K562 (cell line): ENCODE measurements around the gene PPP3CA. TPM values are rescaled to one million over a fixed set of nuclear protein-coding genes. Genes with fewer than 3 reads are reported as not detected.

Source experiments
- ATAC-seq: fragments of 200-7000 bp; cut with Tn5 transposase; 3 replicates; pipeline ENCODE4 v1.9.1; 2020; ENCODE audit warnings: moderate library complexity
- BruUV-seq: library from RNA; stranded (reverse); fragments of 400-500 nt; replicated peaks from 2 replicates; lab custom pipeline; 2021; lab: Mats Ljungman, UMichigan
- CTCF ChIA-PET: fragments of 300-600 bp; formaldehyde crosslinking; extraction: SDS; loops from one replicate; lab custom pipeline; 2021; ENCODE audit warnings: low intra/inter-chr PET ratio; lab: Yijun Ruan, JAX
- POLR2A ChIA-PET: fragments of 300-600, 350-650 bp; sonication (Branson Sonifier 250); formaldehyde crosslinking; extraction: SDS; loops from one replicate; lab custom pipeline; 2021; ENCODE audit warnings: antibody characterized with exemption, inconsistent platforms; lab: Yijun Ruan, JAX
- DNase-seq, 4 experiments: peaks; one replicate each; pipeline versions ENCODE4 v3.0.0 to v3.0.0-alpha.2; 2011 to 2018; ENCODE audit warnings: low spot score in 3 of 4, mixed read lengths in 3 of 4; ENCODE audit errors: extremely low read depth in 1 of 4
- FAIRE-seq: peaks from 2 replicates; lab custom pipeline; 2011; peaks lifted over from hg19 to GRCh38; lab: Jason Lieb, UNC
- H2AFZ ChIP-seq: 2 replicates; pipeline ENCODE4 v1.6.0; 2011; ENCODE audit warnings: low read depth, low read length, control low read depth, inconsistent platforms
- H3K27ac ChIP-seq: fragments of 200-600 bp; 3 replicates; pipeline ENCODE4 v1.8.0; 2011; ENCODE audit warnings: low read depth, mild to moderate bottlenecking, control low read depth, inconsistent platforms, low read length, moderate library complexity, mixed read lengths; ENCODE audit errors: extremely low read depth
- H3K27me3 ChIP-seq, 2 experiments: fragments of 300-600 bp in 1 of 2; 2 replicates in 1 of 2; 3 replicates in 1 of 2; pipeline versions ENCODE4 v1.6.0 to v1.8.0; 2011; ENCODE audit warnings: inconsistent platforms in 2 of 2, low read length in 2 of 2, mild to moderate bottlenecking in 1 of 2, mixed read lengths in 1 of 2, moderate library complexity in 1 of 2; ENCODE audit not compliant: control insufficient read depth in 2 of 2, insufficient read depth in 2 of 2
- H3K36me3 ChIP-seq: fragments of 300-600 bp; 3 replicates; pipeline ENCODE4 v1.8.0; 2011; ENCODE audit warnings: mild to moderate bottlenecking, low read length, inconsistent platforms; ENCODE audit not compliant: control insufficient read depth, insufficient read depth
- H3K4me1 ChIP-seq, 2 experiments: fragments of 200-600 bp in 1 of 2; replicated peaks in 1 of 2; 2 replicates in 1 of 2; 3 replicates in 1 of 2; pipeline versions ENCODE4 v1.5.1 to v1.8.0; 2011; ENCODE audit warnings: inconsistent platforms in 2 of 2, low read length in 2 of 2, mild to moderate bottlenecking in 1 of 2, mixed read lengths in 1 of 2, moderate library complexity in 1 of 2; ENCODE audit not compliant: control insufficient read depth in 2 of 2, insufficient read depth in 2 of 2
- H3K4me2 ChIP-seq: 2 replicates; pipeline ENCODE4 v1.6.1; 2011; ENCODE audit warnings: low read length, control low read depth, inconsistent platforms, mixed read lengths; ENCODE audit not compliant: insufficient read depth
- H3K4me3 ChIP-seq: fragments of 200-600 bp; sonication (generic), shearing (Covaris generic); 2 replicates; pipeline ENCODE4 v1.5.1; 2016; ENCODE audit warnings: control low read depth, inconsistent platforms
- H3K79me2 ChIP-seq: fragments of 200-600 bp; 3 replicates; pipeline ENCODE4 v1.8.0; 2011; ENCODE audit warnings: low read length, inconsistent platforms; ENCODE audit not compliant: control insufficient read depth, insufficient read depth
- H3K9ac ChIP-seq, 2 experiments: 2 replicates each; pipeline versions ENCODE4 v1.6.0 to v1.6.1; 2011; ENCODE audit warnings: low read depth in 2 of 2, low read length in 2 of 2, control low read depth in 1 of 2, inconsistent platforms in 1 of 2, mild to moderate bottlenecking in 1 of 2, mixed read lengths in 1 of 2; ENCODE audit not compliant: insufficient read depth in 1 of 2
- H3K9me1 ChIP-seq: one replicate; pipeline ENCODE4 v1.6.0; 2011; ENCODE audit warnings: inconsistent platforms, mild to moderate bottlenecking, low read length, moderate library complexity; ENCODE audit not compliant: control insufficient read depth, insufficient read depth
- H3K9me3 ChIP-seq: replicated peaks from 2 replicates; pipeline ENCODE4 v1.5.1; 2011; ENCODE audit warnings: low read depth, low read length, inconsistent platforms; ENCODE audit not compliant: control insufficient read depth, insufficient read depth
- H4K20me1 ChIP-seq: replicated peaks from 2 replicates; pipeline ENCODE4 v1.6.1; 2011; ENCODE audit warnings: low read length, inconsistent platforms, mixed read lengths; ENCODE audit not compliant: control insufficient read depth, insufficient read depth
- CXXC5 ChIP-seq: fragments of 250-450 bp; sonication (Bioruptor Pico); IDR thresholded peaks from 2 replicates; pipeline ENCODE4 v1.8.0; 2022; ENCODE audit warnings: inconsistent platforms, mild to moderate bottlenecking, moderate library complexity
- EP400 ChIP-seq: fragments of 450-650 bp; IDR thresholded peaks from 2 replicates; pipeline ENCODE4 v1.6.1; 2017; ENCODE audit warnings: antibody characterized with exemption, mild to moderate bottlenecking, moderate library complexity
- NFE2 ChIP-seq: IDR thresholded peaks from 2 replicates; pipeline ENCODE4 v1.6.1; 2014; ENCODE audit warnings: antibody characterized with exemption, low read depth
- POLR2AphosphoS2 ChIP-seq: IDR thresholded peaks from 2 replicates; pipeline ENCODE4 v1.6.1; 2012; ENCODE audit warnings: low read length, improper control_type of control experiment
- POLR3G ChIP-seq: IDR thresholded peaks from 2 replicates; pipeline ENCODE4 v1.6.1; 2011; ENCODE audit not compliant: insufficient read length, insufficient replicate concordance; ENCODE audit errors: extremely low read depth
- ZBTB17 ChIP-seq: fragments of 450-650 bp; formaldehyde crosslinking; IDR thresholded peaks from 2 replicates; pipeline ENCODE4 v1.4.0; 2020; ENCODE audit warnings: mild to moderate bottlenecking
- ZKSCAN1 ChIP-seq: fragments of 150-350 bp; IDR thresholded peaks from 2 replicates; pipeline ENCODE4 v1.6.1; 2016; ENCODE audit warnings: low read depth, low read length
- ZZZ3 ChIP-seq: fragments of 450-650 bp; IDR thresholded peaks from 2 replicates; pipeline ENCODE4 v1.6.1; 2016; ENCODE audit warnings: antibody characterized with exemption, mild to moderate bottlenecking, moderate library complexity
- WGBS: fragments of 100-300 bp; shearing (Covaris generic); methylation state at CpG from one replicate; pipeline ENCODE4 v1.1.6; 2016; ENCODE audit warnings: low coverage, mixed read lengths; ENCODE audit not compliant: insufficient coverage; ENCODE audit errors: missing lambda C conversion rate; 5-methylcytosine and 5-hydroxymethylcytosine counted together
- in situ Hi-C: fragments of 300-500 bp; cut with MboI; formaldehyde crosslinking; loops from 4 replicates; pipeline ENCODE4 v1.15.0; 2018; ENCODE audit warnings: inconsistent platforms, mixed read lengths
- intact Hi-C: fragments of 100-400 bp; cut with micrococcal nuclease; formaldehyde crosslinking; loops from 2 replicates; pipeline ENCODE4 v1.14.2; 2022
- polyA plus RNA-seq, 8 experiments: library from polyadenylated mRNA; depleted of rRNA in 4 of 8; stranded (reverse) in 5 of 8; unstranded in 3 of 8; fragments of >200 nt; fragmentation: Nextera tagmentation in 2 of 8; fragmentation: Illumina TruSeq in 1 of 8; extraction: Ambion mirVana in 2 of 8; extraction: Trizol in 1 of 8; gene quantifications; 2 replicates each; pipeline versions ENCODE4 v1.2.1 to v1.2.3, GENCODE V29; 2011 to 2014; ENCODE audit warnings: inconsistent platforms in 1 of 8, missing spikeins in 1 of 8
- total RNA-seq, 7 experiments: library from RNA; depleted of rRNA in 6 of 7; stranded (reverse); fragments of >200 nt in 6 of 7; fragmentation: Illumina TruSeq in 2 of 7; extraction: Trizol in 2 of 7; gene quantifications; 2 replicates each; pipeline versions ENCODE4 v1.2.1 to v1.2.3, GENCODE V29; 2011 to 2021; ENCODE audit warnings: low replicate concordance in 1 of 7

The PPP3CA gene
- total and polyA plus RNA-seq, 9 of the 15 experiments (the other 6 are each of a cell fraction or from before 2014, with no cell fraction given), result 0.94 to 3.2 (median 1.6) TPM

GRCh38 chr4:101160792-101161592 lies 186.3 kb downstream of the PPP3CA start:
- no peak overlapping the region for H3K27ac ChIP-seq
- FAIRE-seq (no peak), ATAC-seq (no peak), DNase-seq (no peak)
- no peaks in the 10 kb centered on the region for H3K36me3 ChIP-seq
- no peaks in the 10 kb centered on the region for H3K9me1 ChIP-seq
- no peak overlapping the region for H3K4me2 ChIP-seq
- 10% methylated on average over 5 of the region's 5 CpGs for WGBS
- no peaks in the 10 kb centered on the region for H3K79me2 ChIP-seq
- no peak overlapping the region for H3K4me3 ChIP-seq
- intact Hi-C loops, result loop anchor here (10.0 kb wide), 1 partner anchor 1274 kb away; no protein-coding TSS in a partner anchor
- CTCF ChIA-PET, result no interaction called here
- no peaks in the 10 kb centered on the region for H4K20me1 ChIP-seq
- TF ChIP-seq ZKSCAN1 (no peak), POLR2AphosphoS2 (no peak), POLR3G (no peak), NFE2 (no peak), CXXC5 (CRISPR knock-in tag) (no peak), ZBTB17 (CRISPR knock-in tag) (no peak), ZZZ3 (no peak), EP400 (no peak)
- TF ChIP-seq, all 486 proteins: peak for 0
- no TSS peak for BruUV-seq
- Histone ChIP-seq H3K27me3 (no peaks in the 10 kb centered on the region), H3K4me1 (no peaks in the 10 kb centered on the region), H3K9me3 (no peaks in the 10 kb centered on the region), H2AFZ (no peak overlapping the region), H3K9ac (no peak overlapping the region)
- POLR2A ChIA-PET, result no interaction called here
- in situ Hi-C loops, result no loop called here
